ENCODE data around the gene PLA1A. TPM values are rescaled to one million over a fixed set of nuclear protein-coding genes. Genes with fewer than 3 reads are reported as not detected.
"Not testable (repeated sequence)": the region's sequence is repeated elsewhere in the genome, so short reads cannot be mapped to it uniquely, and the experiment has no call there.

PLA1A gene
- polyA plus RNA-seq, 5 donors: 0.60 to 1.4 (median 0.91) TPM

DNA sequence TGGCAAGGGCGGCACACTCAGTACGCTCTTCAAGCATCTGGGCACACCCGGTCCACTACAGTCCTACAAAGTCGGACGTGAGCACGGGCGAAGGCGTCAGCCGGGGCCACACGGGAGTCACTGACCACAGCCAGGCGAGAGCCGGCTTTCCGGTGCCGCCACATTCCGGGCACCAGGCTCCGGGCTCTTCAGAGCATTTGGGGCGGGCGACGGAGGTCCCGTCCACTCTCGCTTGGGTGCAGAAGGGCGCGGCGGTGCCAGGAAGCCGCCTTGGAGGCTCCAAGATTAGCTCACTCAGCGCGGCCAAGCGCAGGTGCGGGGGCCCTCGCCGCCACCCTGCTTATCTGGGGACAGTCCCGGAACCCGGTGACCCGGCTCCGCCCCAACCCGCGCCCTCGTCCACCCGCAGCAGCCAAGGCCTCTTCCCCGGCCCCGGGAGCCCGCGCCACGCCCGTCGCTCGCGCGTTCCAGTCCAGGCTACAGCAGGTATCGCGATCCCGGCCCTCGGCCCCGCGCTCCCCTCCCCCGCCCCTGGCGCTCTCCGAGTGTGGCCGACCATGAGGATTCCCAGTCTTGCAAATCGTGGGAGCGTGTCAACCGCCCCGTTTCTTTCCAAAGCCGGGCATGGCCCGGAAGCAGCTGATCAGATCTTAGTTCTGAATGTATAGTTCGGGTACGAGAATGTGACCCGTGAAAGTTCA is 18.2 kb upstream of the PLA1A start, which contains the start of gene ADPRH:
ADPRH (plus strand) TSS at position 127 of the 701 bp plus-strand sequence. CDS start 2,678 bp downstream, outside the sequence.
- peak; percentile 68 to 78 for DNase-seq

DNA sequence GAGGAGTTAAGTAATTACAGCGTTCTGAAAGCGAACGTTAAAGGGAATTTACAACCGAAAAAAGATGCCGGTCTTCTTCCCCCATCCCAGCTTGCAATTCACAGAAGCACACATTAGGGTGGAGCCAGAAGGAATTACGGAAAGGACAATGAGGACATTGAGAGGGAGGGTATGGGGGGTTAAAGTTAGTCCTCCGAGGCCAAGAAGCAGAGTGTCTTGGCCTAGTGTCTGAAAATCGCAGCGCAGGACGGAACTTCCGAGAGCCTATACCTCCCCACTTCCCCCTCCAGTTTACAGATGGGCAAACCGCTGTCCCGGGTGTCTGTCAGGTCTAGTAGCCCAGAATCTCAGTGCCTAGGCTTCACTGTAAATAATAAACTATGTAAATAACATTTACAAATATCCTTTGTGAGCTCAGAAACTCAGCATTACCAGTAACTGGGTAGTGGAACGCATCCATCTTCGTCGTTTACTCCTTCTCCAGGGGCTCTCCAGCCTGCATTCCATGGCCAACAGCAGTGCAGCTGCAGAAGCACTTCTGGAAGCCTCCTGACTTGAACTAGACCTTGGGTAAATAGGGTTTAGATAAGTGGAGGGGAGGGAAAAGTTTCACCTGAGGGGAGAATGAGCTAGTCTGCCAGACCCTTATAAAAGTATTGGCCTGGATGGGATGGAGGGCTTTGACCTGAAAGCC is 17.5 kb upstream of the PLA1A start:
- no peak for DNase-seq

DNA sequence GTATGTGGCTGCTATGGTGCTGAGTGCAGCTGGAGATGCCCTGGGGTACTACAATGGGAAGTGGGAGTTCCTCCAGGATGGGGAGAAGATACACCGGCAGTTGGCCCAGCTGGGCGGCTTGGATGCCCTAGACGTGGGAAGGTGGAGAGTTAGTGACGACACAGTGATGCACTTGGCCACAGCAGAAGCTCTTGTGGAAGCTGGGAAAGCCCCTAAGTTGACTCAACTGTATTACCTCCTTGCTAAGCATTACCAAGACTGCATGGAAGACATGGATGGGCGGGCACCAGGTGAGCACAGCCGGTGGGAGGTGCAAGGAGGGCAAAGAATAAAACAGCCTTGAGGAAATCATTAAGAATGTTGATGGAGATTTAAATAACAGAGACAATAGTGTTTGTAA is 15.5 kb upstream of the PLA1A start:
- DNase-seq: no peak

DNA sequence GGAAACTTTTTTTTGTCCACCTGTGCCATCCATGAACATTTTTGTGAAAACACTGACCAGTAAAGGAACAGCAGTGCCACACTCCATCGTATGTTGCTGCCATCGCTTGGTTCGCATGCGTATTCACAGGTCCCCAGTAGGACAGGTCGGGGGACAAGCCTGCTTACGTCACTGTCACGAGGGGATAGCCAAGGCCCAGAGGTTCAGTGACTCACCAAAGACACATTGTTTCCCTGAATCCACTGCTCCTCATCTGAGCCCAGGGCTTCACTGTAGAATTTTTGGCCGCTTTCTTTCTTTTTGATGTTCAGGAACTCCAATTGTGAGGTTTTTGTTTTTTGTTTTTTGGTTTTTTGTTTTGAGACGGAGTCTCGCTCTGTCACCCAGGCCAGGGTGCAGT is 12.5 kb upstream of the PLA1A start:
- DNase-seq: no peak

DNA sequence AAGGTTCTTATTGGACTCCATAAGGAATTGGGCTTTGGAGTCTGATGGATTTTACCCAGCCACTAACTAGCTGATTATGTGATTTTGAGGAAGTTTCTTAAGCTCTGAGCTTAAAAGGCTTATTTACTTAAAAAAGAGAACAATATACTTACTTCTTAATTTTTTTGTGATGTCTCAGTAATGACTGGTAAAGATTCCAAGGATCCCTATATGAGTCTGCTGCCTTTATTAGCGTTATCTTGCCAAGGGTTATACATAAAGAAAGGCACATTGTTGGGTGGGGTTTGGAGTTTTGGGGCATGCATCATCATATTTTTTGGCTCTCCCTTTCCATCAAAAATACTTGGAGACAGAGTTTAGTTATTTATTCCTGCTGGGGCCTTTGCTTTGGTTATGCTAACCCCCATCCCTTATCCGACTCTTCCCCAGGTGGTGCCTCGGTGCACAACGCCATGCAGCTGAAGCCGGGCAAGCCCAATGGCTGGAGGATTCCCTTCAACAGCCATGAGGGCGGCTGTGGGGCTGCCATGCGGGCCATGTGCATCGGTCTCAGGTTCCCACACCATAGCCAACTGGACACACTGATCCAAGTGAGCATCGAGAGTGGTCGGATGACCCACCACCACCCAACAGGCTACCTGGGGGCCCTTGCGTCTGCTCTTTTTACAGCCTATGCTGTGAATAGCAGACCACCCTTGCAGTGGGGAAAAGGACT is 11.7 kb upstream of the PLA1A start:
- no peak for DNase-seq

DNA sequence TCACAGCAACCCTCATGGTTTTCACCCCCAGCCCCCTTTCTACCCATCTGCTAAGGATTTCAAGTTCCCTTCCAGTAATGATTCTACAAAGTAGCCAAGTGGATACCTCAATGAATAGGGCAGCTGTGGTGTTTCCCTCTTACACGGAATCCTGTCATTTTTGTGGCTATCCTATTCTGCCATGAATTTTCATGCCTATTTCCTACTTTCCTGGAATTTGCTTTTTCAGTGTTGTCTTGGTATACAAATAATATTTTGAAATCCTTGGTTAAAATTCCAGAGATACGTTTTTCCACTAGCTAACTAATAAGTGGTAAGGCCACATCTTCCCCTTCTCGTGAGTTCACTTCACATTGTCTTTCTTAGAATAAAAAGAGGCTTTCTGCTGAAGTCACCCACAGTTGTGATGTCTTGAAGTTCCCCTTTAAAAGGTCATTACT is 10.9 kb upstream of the PLA1A start:
- DNase-seq: no peak

DNA sequence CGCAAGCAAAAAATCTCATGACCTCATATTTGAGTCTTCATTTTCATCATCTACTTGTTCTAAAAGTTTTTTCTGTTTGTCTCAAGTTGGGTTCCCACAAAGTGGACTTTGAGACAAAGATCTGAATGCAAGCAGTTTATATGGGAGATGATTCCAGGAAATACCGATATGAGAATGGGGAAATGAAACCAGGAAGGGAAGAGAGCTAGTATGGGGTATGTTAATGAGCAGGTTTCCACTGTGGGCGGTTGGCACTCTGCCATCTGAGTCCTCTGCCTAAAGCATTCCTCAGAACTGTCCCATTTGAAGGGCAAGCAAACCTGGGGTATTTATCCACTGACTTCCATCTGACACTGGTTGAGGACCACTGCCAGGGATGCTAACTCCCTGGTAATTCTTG is 9.6 kb upstream of the PLA1A start:
- DNase-seq: no peak

DNA sequence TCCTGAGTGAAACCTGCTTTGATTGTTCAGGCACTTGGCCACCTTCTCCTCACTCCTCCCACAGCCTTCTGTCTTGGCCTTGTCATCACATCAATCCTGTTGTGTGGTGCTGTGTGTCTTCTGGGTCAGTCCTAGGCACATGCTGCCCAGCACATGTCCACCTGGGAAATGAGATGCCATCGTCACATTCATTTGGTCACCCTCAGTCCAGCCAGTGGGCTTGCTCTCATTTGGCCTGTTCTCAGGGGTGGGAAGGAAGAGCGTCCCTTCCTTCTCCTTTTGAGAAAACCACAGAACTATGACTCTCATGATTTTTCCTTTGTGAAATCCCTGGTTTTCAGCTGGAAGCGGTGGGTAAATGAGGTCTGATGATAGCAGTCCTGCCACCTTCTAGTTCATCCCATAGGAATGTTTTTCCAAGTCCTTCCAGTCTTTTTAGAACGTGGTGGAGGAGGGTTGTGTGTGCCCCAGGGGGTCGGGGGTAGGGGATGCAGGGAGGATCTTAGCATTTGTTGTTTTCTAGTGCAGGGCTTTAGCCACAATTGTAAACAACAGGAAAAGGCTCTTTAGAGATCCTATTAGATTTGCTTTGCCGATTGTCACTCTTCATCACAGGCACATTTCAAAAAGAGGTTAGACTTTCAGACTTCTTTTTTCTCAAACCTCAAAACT is 8.4 kb upstream of the PLA1A start:
- DNase-seq: no peak

DNA sequence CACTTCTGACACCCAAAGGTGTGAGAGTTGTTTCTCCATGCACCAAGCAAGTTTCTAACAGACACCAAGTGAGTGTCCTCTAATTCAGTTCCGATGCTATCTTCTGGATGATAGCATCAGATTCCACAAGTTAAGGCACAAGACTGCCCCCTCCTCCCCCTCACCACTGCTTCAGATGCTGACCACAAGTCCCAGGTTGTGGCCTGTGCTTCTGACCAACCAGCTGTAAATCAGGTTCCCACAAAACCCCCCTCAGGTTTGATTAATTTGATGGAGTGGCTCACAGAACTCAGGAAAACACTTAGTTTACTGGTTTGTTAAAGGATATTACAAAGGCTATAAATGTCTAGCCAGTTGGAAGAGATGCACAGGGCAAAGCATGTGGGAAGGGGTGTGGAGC is 7.0 kb upstream of the PLA1A start:
- DNase-seq: no peak

DNA sequence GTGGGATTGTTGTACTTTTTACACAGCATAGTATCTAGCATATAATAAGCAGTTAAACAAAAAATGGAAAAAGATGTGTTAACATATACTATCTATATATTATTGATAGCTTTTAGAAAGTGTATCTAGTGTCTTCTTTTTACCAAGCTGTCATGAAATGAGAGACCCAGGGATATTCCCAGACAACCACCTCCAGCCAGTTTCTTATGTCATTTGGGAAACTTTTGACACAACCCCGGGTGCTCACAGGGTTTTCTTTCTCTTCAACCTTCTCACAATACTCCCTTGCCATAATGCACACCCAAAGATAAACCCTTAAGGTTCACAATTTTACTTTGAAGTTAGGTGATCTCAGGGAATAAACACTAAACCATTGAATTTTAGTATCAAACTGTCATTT is 4.8 kb upstream of the PLA1A start:
- no peak for DNase-seq

DNA sequence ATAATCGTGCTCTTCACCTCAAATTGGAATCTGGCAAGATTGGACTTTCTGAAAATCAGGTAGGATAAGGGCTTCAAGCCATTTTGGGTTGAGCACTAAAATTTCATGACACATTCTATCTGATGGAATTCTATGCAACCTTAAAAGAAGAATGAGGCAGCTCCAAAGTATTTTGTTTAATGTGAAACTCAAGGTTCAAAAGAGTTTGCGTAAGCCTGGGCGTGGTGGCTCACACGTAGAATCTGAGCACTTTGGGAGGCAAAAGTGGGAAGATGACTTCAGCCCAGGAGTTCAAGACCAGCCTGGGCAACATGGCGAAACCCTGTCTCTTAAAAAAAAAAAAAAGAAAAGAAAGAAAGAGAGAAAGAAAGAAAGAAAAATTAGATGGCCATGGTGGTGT is 3.6 kb upstream of the PLA1A start:
- no peak for DNase-seq

DNA sequence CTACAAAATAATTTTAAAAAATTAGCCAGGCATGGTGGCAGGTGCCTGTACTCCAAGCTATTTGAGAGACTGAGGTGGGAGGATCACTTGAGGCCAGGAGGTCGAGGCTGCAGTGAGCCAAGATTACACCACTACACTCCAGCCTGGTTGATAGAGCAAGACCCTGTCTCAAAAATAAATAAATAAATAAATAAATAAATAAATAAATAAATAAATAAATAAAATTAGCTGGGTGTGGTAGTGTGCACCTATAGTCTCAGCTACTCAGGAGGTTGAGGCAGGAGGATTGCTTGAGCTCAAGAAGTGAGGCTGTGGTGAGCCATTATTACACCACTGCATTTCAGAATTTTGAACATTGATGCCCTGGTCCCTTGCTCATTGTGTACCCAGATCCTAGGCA is 2.8 kb upstream of the PLA1A start:
- not testable (repeated sequence) for DNase-seq

DNA sequence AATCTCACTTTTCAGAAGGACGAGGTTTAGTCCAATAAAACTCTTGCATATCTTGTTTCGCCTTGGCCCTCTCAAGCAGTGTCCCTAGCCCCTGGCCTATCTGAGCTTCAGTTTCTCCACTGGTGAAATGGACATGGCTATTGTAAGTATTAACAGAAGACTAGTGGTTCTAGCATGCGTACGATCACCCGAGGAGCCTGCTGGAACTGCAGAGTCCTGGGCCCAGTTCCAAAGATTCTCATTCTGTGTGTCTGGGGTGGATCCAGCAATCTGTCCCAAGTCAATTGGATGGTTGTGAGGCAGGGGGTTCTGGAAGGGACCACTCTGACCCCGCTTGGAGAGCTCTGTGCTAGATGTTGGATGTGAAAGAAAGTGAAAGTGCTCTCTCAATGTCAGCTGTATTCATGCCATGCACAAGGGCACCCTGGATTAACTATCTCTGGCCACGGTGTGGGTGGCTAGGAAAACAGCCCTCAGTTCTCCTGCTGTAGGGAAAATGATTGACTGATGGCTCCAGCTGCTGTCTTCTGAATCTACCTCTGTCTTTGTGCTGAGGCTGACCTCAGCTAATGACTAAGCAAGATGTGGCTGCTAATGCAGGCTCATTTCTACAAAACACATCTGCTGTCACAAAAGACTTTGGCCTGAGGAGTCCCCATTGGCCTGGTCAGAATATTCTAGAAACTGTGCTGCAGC is 1.9 kb upstream of the PLA1A start:
- DNase-seq: no peak

DNA sequence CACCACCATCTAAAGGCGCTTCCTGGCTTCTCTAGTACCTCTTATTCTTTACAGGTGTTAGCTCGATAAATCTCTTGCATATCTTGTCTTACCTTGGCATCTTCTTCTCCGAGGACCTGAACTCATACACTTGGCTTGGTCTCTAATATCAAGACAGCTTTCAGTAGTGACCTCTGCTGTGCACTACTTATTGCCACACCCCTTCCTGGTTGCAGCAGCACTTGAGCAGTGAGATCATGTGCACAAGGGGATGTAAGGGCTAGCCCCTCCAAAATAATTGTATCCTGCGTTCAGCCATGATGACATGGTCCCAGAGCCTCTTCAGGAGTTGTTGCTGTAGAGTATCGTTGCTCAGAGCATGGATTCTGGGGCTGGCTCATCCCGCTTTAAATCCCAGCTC is 1.3 kb upstream of the PLA1A start:
- DNase-seq: no peak

DNA sequence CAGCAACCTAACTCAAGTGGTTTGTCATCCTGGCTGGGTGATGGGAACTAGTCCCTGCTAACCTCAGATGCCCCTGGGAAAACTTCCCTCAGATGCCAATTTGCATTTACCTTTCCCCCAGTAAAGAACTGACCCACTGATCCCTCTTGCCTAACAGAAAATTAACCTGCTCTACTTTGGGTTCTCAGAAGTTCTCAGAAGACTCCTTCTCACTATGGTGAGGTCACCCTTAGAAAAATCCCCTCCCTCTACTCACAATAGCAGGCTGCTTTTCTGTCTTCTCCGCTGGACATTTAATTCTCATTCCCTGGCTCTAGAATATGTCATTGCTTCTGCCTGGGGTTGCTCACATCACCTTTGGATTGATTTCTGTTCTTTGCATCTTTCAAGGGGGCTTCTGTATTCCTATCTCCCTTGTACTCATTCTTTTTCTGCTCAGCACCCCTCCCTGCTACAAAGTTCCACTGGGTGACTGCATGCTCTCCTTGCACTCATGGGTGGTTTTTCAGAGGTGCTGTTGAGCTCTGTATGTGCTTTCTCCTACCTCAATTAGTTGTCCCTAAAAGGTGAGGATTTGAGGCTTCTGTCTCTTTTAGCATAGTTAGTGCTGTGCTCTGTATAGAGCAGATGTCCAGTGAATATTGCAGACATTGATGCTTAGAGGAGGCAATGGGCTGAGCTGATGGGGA is 869 bp downstream of the PLA1A start:
- no peak for DNase-seq

DNA sequence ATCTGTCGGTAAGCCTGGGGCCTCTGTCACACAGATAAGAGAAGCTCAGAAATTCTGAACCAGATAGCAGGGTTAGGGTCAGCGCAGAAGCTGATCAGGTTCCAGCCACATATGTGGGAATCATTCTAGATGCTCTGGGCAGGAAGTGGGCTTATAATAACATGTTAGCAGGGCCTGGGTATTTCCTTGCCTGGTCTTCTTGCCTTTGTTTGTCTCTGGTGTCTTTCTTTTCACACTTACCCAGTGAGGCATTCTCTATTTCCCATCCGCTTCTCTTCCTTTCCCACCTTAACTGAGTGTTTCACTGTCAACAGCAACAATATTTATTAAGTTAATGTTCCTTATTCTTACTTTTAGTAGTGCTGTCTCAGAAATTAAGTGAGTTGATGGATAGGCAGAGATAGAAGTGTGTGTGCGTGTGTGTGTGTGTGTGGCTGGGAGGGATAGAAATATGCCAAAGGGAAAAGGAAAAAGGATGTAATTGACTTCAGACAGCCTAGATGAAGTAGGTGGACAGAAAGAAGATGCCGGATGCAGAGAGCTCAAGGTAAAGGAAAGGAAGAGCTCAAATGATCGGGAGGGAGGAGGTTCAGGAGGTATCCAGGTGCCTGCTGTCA is 2.0 kb downstream of the PLA1A start:
- no peak for DNase-seq

DNA sequence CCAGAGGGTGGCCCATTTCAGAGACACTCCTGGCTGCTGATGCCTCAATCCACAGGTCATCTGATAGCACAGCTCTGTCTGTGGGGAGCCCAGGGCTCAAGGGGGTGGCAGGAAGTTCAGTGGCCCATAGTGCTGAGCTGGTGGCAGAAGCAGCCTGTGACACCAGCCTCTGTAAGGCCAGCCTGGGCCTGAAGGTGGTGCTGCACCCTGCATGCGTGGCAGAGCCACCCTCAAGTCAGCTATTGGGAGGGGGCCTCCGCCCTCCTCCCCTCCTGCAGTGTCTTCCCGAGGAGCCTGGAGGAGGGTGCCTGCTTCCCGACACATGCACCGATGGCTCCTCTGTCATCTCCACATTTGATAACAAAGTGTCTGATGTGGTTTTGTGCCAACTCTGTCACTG is 3.0 kb downstream of the PLA1A start:
- no peak for DNase-seq

DNA sequence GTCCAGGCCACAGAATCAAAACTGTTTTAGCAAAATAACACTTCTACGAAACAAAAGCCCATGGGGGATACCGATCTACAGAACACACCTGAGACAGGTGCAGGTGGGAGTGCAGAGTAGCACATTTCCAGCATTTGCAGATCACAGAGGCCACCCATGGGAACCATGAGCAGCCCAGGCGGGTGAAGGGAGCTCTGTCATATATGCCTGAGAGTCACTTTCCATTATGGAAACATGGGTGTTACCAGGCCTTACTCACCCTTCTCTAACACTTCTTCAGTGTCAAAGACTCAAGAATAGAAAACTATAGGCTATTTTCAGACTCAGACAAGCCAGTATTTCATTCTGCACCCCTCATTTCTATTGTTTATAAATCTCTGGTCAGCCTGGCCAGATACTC is 3.5 kb downstream of the PLA1A start:
- DNase-seq: no peak

DNA sequence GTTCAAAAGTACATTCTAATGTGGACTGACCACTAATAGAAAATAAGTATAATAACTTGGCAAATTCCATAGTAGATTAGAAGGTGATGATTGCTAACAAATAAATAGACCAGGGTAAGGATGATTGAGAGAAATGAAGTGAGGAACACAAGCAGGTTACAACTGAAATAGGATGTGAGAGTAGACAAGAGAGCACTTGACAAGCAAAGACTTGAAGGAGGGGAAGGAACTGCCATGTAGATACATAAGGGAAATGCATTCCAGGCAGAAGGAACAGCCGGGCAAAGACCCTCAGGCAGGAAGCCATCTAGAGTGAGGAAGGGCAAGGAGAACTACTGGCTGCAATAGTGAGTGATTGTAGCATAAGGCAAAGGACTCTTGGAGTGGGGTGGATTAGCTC is 5.0 kb downstream of the PLA1A start:
- DNase-seq: no peak

DNA sequence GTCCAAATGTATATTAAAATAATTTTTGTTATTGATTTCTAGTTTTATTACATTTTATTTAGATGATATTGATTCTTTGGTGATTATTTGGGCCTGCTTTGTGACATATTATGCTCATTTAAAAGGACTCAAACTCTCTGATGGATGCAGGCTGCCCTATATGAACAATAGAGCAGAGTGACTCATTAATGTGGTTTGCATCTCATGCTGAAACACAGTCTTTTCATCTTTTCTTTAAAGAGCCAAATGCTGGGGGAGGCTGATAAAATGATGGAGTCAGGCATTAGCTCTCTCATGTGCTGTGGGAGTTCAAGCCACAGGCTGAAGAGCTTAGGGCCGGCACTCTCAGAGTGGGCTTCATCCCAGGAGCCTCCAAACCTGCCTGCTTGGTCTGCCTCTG is 7.2 kb downstream of the PLA1A start:
- DNase-seq: no peak
